GM10248 (cell line): ENCODE results near the gene PCSK5.

Experiments
- CTCF ChIA-PET: fragments of 300-600 bp; sonication (Branson Sonifier 250); formaldehyde crosslinking; extraction: SDS; loops from one replicate; lab custom pipeline; 2021; ENCODE audit warnings: antibody characterized with exemption; lab: Yijun Ruan, JAX
- POLR2A ChIA-PET: fragments of 350-650 bp; sonication (Branson Sonifier 250); formaldehyde crosslinking; extraction: SDS; loops from one replicate; lab custom pipeline; 2020; ENCODE audit warnings: antibody characterized with exemption; lab: Yijun Ruan, JAX
- DNase-seq: peaks from one replicate; pipeline ENCODE4 v3.0.0; 2012; ENCODE audit errors: extremely low spot score
- CTCF ChIP-seq: IDR thresholded peaks from 2 replicates; pipeline ENCODE4 v1.5.1; 2012; ENCODE audit warnings: mild to moderate bottlenecking, low read depth; ENCODE audit errors: extremely low read depth, missing control alignments, control extremely low read depth

The PCSK5 gene

GRCh38 chr9:75890472-75891276 is at the start of gene PCSK5:
Gene PCSK5 (plus strand): TSS chr9:75890673. CDS start chr9:75891182, 509 bp downstream.
- peak; percentile 55 for DNase-seq
- POLR2A ChIA-PET, result interaction anchor here (0.6 kb wide), 1 partner anchor 548 kb away, joined by 3 read pairs; no protein-coding TSS in a partner anchor
- no peak for TF ChIP-seq CTCF
- CTCF ChIA-PET, result interaction anchor here (1.0 to 1.1 kb wide), 2 partner anchors 19 to 26 kb away, joined by 3 read pairs; no protein-coding TSS in a partner anchor

- ChIA-PET POLR2A (no interaction called here), CTCF (interaction anchor here (1.8 kb wide), 1 partner anchor 15 kb away, joined by 5 read pairs; no protein-coding TSS in a partner anchor)
Observed at GRCh38 chr9:75844321-75844720, 46.2 kb upstream of the PCSK5 start.

GRCh38 chr9:75845806-75846205 is 44.7 kb upstream of the PCSK5 start:
- TF ChIP-seq CTCF, result no peak
- ChIA-PET CTCF (no interaction called here), POLR2A (no interaction called here)
- DNase-seq, result no peak

More at GRCh38 chr9:75844321-75844720, 46.2 kb upstream of the PCSK5 start:
- TF ChIP-seq CTCF, result no peak
- no peak for DNase-seq

GRCh38 chr9:75847085-75847484 is 43.4 kb upstream of the PCSK5 start:
- ChIA-PET POLR2A (no interaction called here), CTCF (interaction anchor here (1.3 to 4.8 kb wide), 2 partner anchors 18 to 25 kb away, joined by 4 to 20 read pairs; no protein-coding TSS in a partner anchor)
- TF ChIP-seq CTCF, result no peak
- no peak for DNase-seq

GRCh38 chr9:75850459-75851200 is 39.8 kb upstream of the PCSK5 start:
- POLR2A ChIA-PET, result no interaction called here
- no peak for TF ChIP-seq CTCF
- no peak for DNase-seq
- CTCF ChIA-PET, result interaction anchor here (0.9 to 4.8 kb wide), 2 partner anchors 9 to 15 kb away, joined by 3 to 20 read pairs; no protein-coding TSS in a partner anchor

- DNase-seq, result no peak
- POLR2A ChIA-PET, result no interaction called here
- CTCF ChIA-PET, result interaction anchor here (1.6 kb wide), 1 partner anchor 12 kb away, joined by 3 read pairs; no protein-coding TSS in a partner anchor
- TF ChIP-seq CTCF, result no peak
Observed at GRCh38 chr9:75851917-75852316, 38.6 kb upstream of the PCSK5 start.
